ENCODE results near the gene WIPF3. TPM values are rescaled to one million over a fixed set of nuclear protein-coding genes. Genes with fewer than 3 reads are reported as not detected.

The WIPF3 gene
- total and polyA plus RNA-seq, 4 donors, result 0.10 to 0.23 (median 0.14) TPM; not detected in 1

DNA sequence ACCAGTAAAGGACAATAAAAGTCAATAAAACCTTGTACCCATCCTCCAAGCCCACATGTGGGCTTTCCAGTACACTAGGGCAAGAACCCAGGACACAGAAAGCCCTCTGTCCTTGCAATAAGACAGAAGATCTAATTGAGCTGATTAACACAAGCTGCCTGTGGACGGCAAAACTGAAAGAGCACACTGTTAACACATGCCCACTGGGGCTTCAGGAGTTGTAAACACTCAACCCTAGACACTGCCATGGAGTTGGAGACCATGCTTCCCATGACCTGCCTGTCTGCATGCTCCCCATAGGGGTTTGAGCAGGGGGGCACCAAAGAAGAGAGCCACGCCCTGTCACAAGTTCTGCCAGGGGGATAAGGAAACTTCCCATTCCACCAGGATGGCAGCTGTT lies 22.6 kb upstream of the WIPF3 start:
- WGBS, result 81% methylated on average over 2 of the region's 2 CpGs
- peaks cover 0 to 7% (median 0%) of the 10 kb centered on the region in 4 donors for H3K27me3 ChIP-seq (ENCODE audit: control insufficient read depth in 4 of 4, insufficient read depth in 4 of 4, low read length in 3 of 4)
- H3K9ac ChIP-seq (ENCODE audit: low read depth in 1 of 2, low read length in 2 of 2), result no peak overlapping the region
- TF ChIP-seq YY1 (IDR thresholded peaks at IDR 0.05), result no peak
- TF ChIP-seq TAF1 (conservative IDR thresholded peaks at IDR 0.05), result no peak
- TF ChIP-seq SP1 (IDR thresholded peaks at IDR 0.05), result no peak
- TF ChIP-seq, protein P1, sequence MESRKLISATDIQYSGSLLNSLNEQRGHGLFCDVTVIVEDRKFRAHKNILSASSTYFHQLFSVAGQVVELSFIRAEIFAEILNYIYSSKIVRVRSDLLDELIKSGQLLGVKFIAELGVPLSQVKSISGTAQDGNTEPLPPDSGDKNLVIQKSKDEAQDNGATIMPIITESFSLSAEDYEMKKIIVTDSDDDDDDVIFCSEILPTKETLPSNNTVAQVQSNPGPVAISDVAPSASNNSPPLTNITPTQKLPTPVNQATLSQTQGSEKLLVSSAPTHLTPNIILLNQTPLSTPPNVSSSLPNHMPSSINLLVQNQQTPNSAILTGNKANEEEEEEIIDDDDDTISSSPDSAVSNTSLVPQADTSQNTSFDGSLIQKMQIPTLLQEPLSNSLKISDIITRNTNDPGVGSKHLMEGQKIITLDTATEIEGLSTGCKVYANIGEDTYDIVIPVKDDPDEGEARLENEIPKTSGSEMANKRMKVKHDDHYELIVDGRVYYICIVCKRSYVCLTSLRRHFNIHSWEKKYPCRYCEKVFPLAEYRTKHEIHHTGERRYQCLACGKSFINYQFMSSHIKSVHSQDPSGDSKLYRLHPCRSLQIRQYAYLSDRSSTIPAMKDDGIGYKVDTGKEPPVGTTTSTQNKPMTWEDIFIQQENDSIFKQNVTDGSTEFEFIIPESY (IDR thresholded peaks at IDR 0.05), result no peak
- no peak for TF ChIP-seq RAD21 (IDR thresholded peaks at IDR 0.05)
- TF ChIP-seq, protein P2, sequence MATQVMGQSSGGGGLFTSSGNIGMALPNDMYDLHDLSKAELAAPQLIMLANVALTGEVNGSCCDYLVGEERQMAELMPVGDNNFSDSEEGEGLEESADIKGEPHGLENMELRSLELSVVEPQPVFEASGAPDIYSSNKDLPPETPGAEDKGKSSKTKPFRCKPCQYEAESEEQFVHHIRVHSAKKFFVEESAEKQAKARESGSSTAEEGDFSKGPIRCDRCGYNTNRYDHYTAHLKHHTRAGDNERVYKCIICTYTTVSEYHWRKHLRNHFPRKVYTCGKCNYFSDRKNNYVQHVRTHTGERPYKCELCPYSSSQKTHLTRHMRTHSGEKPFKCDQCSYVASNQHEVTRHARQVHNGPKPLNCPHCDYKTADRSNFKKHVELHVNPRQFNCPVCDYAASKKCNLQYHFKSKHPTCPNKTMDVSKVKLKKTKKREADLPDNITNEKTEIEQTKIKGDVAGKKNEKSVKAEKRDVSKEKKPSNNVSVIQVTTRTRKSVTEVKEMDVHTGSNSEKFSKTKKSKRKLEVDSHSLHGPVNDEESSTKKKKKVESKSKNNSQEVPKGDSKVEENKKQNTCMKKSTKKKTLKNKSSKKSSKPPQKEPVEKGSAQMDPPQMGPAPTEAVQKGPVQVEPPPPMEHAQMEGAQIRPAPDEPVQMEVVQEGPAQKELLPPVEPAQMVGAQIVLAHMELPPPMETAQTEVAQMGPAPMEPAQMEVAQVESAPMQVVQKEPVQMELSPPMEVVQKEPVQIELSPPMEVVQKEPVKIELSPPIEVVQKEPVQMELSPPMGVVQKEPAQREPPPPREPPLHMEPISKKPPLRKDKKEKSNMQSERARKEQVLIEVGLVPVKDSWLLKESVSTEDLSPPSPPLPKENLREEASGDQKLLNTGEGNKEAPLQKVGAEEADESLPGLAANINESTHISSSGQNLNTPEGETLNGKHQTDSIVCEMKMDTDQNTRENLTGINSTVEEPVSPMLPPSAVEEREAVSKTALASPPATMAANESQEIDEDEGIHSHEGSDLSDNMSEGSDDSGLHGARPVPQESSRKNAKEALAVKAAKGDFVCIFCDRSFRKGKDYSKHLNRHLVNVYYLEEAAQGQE (IDR thresholded peaks at IDR 0.05), result no peak
- TF ChIP-seq HNF4A (conservative IDR thresholded peaks at IDR 0.05), result no peak
- TF ChIP-seq RXRA (IDR thresholded peaks at IDR 0.05), result no peak
- TF ChIP-seq NR2F2 (IDR thresholded peaks at IDR 0.05), result no peak
- no peak for TF ChIP-seq JUND (IDR thresholded peaks at IDR 0.05)
- no peak for TF ChIP-seq HNF4G (IDR thresholded peaks at IDR 0.05)
- TF ChIP-seq, protein P3, sequence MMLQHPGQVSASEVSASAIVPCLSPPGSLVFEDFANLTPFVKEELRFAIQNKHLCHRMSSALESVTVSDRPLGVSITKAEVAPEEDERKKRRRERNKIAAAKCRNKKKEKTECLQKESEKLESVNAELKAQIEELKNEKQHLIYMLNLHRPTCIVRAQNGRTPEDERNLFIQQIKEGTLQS (IDR thresholded peaks at IDR 0.05), result no peak
- no peak for TF ChIP-seq FOXA2 (IDR thresholded peaks at IDR 0.05)
- TF ChIP-seq GABPA (IDR thresholded peaks at IDR 0.05 in 1 of 2, conservative IDR thresholded peaks at IDR 0.05 in 1 of 2), result no peak
- TF ChIP-seq FOXA1 (IDR thresholded peaks at IDR 0.05), result no peak
- TF ChIP-seq, protein P4, sequence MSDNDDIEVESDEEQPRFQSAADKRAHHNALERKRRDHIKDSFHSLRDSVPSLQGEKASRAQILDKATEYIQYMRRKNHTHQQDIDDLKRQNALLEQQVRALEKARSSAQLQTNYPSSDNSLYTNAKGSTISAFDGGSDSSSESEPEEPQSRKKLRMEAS (IDR thresholded peaks at IDR 0.05), result no peak
- no peak for TF ChIP-seq EGR1 (IDR thresholded peaks at IDR 0.05; ENCODE audit: low read depth in 2 of 2)
- TF ChIP-seq, protein P5, sequence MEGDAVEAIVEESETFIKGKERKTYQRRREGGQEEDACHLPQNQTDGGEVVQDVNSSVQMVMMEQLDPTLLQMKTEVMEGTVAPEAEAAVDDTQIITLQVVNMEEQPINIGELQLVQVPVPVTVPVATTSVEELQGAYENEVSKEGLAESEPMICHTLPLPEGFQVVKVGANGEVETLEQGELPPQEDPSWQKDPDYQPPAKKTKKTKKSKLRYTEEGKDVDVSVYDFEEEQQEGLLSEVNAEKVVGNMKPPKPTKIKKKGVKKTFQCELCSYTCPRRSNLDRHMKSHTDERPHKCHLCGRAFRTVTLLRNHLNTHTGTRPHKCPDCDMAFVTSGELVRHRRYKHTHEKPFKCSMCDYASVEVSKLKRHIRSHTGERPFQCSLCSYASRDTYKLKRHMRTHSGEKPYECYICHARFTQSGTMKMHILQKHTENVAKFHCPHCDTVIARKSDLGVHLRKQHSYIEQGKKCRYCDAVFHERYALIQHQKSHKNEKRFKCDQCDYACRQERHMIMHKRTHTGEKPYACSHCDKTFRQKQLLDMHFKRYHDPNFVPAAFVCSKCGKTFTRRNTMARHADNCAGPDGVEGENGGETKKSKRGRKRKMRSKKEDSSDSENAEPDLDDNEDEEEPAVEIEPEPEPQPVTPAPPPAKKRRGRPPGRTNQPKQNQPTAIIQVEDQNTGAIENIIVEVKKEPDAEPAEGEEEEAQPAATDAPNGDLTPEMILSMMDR (IDR thresholded peaks at IDR 0.05; ENCODE audit: low read depth, low read length, missing input control), result no peak
- H3K4me1 ChIP-seq (ENCODE audit: control insufficient read depth in 4 of 4, insufficient read depth in 4 of 4, low read length in 3 of 4), result no peaks in the 10 kb centered on the region
- no peak overlapping the region for H3K4me3 ChIP-seq (ENCODE audit: low read depth in 1 of 3, low read length in 3 of 3)
- no peaks in the 10 kb centered on the region for H3K36me3 ChIP-seq (ENCODE audit: control insufficient read depth in 4 of 4, insufficient read depth in 3 of 4, low read depth in 1 of 4, low read length in 3 of 4)
- H3K9me3 ChIP-seq (ENCODE audit: control insufficient read depth in 4 of 4, low read length in 3 of 4), result no peaks in the 10 kb centered on the region
- DNase-seq (ENCODE audit: low spot score), result no peak
- H3K27ac ChIP-seq (ENCODE audit: low read depth in 1 of 2, low read length in 2 of 2), result no peak overlapping the region

All from liver (tissue), 9 donors.